ENCODE data around the gene DUSP7.
A peak's percentile ranks its signal among the peaks of the same experiment; 100 is the strongest.

The DUSP7 gene

DNA sequence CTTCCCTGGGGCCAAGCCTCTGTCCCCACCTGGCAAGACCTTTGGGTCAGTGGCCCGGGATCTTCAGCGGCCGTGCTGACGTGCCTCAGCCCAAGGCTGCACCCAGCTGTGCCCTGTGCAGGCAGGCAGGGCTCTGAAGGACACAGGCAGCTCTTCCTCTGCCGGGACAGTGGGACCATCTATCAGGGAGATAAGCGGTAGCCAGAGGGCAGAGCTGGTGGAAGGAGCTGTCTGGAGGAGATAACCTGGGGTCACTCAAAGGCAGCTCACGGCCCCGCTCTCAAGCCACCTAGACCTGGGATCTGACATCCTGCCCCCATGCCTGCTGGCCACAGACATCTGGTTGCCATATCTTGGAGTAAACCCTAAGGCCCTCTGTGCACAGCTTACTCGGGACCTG is 27.3 kb downstream of the DUSP7 start:
- TF ChIP-seq, protein P1, sequence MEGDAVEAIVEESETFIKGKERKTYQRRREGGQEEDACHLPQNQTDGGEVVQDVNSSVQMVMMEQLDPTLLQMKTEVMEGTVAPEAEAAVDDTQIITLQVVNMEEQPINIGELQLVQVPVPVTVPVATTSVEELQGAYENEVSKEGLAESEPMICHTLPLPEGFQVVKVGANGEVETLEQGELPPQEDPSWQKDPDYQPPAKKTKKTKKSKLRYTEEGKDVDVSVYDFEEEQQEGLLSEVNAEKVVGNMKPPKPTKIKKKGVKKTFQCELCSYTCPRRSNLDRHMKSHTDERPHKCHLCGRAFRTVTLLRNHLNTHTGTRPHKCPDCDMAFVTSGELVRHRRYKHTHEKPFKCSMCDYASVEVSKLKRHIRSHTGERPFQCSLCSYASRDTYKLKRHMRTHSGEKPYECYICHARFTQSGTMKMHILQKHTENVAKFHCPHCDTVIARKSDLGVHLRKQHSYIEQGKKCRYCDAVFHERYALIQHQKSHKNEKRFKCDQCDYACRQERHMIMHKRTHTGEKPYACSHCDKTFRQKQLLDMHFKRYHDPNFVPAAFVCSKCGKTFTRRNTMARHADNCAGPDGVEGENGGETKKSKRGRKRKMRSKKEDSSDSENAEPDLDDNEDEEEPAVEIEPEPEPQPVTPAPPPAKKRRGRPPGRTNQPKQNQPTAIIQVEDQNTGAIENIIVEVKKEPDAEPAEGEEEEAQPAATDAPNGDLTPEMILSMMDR (IDR thresholded peaks at IDR 0.05; ENCODE audit: extremely low read depth, missing control alignments): no peak
- no peak for DNase-seq (ENCODE audit: low spot score)

DNA sequence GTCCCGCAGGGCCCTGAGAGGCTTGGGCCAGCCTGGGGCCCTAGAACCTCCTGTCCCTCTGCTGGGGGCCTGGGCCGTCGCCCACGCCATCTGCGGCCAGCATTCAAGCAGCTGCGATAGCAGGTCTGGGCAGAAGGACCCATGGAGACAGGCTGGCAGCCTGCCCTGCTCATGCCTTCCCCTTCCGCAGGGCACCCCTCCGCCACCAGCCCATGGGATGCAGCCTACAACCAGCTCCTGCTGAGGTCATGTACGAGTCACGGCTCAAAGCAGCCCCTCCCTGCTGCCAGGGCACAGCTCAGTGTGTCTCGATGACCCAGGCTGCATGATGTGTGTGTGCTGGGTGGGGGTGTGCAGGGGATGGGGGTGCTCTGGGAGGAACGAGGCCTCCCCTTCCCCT is 27.8 kb downstream of the DUSP7 start:
- TF ChIP-seq, protein P1 (IDR thresholded peaks at IDR 0.05; ENCODE audit: extremely low read depth, missing control alignments): no peak
- no peak for DNase-seq (ENCODE audit: low spot score)

DNA sequence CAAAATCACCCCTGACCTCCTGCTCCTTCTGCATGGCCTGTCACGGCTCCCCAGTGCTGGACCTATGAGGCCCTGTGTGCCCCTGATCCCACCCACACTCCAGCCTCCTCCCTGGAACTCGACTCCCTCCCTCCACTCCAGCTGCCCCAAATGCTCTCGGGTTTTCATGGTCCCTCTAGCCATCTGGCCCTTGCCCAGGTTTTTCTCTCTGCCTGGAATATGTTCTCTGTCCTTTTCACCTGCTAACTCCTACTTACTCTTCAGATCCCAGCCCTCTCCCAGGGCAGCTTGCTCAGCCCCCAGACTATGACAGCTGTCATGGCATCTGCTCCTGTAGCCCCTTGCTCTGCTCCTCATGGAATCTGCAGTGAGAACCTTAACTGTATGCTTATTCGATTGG is 30.3 kb downstream of the DUSP7 start:
- TF ChIP-seq, protein P1 (IDR thresholded peaks at IDR 0.05; ENCODE audit: extremely low read depth, missing control alignments): no peak
- DNase-seq (ENCODE audit: low spot score): no peak

DNA sequence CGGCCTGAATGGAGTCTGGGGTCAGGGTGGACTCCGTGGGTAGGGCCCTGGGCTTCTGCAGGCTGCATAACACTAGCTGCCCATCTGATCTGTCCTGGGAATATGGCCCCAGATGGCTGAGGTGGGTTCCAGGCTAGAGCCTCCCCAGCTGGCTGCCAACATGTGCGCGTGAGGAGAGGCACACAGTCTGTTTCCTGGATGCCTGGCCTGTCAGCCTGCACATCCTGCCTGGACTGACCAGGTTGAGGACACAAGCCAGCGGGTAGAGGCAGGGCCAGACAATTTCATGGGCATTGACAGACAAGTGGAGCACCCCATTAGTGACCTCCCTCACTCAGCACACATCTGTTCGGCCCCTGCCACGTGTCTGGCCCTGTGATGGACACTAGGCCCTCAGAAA is 30.9 kb downstream of the DUSP7 start:
- DNase-seq (ENCODE audit: low spot score): no peak
- TF ChIP-seq, protein P1 (IDR thresholded peaks at IDR 0.05; ENCODE audit: extremely low read depth, missing control alignments): no peak

DNA sequence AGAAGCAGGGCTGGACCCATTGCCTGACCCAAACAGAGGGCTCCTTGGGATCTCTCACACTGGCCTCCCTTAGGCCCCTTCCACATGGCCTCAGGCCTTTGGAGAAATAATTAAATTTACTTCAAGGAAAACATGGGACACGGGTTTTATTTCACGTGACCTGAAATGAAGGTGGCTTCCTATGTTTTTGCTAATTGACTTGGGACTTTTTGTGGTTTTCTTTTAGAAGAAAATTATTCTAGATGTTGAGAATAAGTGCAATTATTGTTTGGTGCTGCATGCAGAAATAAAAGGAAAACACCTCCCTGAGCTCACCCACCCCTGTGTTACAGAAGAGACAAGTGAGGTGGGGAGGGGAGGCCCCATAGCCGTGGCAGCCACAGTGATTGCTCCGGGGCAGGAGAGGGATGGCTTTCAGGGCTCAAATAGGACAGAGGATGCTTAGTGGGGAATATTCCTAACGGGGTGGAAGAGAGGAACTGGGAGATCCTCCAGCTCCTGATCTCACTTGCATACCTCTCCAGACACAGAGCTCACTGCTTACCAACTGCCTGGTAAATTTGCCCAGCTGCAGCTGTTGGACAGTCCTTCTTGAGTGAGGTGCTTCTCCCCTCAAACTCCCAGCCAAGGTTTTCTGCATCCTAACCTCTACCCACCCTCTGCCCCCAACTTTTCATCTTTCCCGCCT is 31.5 kb downstream of the DUSP7 start:
- TF ChIP-seq, protein P1 (IDR thresholded peaks at IDR 0.05; ENCODE audit: extremely low read depth, missing control alignments): no peak
- no peak for DNase-seq (ENCODE audit: low spot score)

DNA sequence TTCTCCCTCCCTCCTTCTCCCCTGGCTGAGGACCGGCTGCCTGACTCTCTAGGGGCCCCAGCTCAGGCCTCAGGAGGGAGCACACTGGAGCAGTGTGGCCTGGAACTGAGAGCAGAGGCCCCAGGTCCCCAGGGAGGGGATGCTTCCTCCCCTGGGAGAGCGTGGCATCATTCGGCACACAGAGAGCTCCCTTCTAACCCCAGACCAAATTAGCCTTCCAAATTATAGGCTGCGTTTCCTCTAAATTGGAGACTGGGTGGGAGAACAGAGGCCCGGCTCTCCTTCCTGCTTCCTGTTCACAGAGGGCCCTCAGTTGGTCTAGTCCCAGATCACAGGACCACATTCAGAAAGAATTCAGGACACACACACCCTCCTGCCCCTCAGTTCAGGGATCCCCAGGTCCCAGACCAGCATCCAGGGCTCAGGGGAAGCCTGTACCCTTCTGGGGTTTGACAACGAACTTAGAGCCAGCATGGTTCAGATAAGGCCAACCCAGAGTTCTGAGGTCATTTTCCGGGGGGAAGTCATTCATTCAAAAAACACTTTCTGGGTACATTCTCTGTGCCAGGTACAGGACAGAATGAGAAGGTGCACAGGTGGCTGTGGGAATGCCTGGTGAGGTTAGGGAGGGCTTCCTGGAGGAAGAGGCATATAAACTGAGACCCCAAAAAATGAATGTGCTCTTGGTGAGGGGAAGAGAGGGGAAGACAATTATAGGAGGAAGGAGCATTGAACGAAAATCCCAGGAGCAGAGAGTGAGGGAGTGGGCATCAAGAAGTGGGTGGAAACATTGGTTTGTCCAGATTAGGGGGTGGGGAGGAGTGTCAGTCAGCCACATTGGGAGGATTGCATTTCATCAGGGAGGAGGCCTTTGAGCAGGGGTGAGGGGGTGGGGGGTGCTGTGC is 32.3 kb downstream of the DUSP7 start:
- peak; percentile 70 for DNase-seq (ENCODE audit: low spot score)
- TF ChIP-seq, protein P1 (IDR thresholded peaks at IDR 0.05; ENCODE audit: extremely low read depth, missing control alignments): no peak

DNA sequence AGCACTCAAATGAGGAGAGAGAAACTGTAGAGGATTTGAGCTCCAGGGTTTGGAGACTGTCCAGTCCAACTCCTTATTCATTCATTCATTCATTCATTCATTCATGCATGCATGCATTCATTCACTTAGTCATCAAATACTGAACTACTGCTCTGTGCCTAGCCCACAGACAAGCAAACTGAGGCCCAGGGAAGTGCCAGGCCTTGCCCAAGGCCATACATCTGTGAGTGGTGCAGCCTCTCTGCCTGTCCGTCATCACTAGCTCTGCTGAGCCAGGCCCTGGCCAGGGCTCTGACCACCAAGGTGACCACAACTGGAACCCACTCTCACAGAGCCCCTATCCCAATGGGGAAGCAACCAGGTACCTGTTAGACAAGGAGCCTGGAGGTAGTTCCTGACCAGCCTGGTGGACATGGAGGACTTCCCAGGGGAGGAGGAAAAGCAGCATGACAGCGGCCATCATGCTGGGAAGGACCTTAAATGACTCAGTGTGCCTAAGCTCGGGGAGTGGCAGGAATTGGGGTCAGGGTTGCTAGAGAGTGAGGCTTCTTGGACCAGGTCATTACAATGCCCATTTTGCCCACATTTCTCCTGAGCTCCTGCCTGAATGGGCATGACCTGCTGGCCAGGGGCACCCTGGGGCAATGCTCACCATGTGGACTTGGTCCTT is 33.1 kb downstream of the DUSP7 start:
- DNase-seq (ENCODE audit: low spot score): no peak

More for the DNA sequence above, 33.1 kb downstream of the DUSP7 start:
- TF ChIP-seq, protein P1 (IDR thresholded peaks at IDR 0.05; ENCODE audit: extremely low read depth, missing control alignments): no peak

All from GM20000 (cell line).